OCI-LY7 (cell line): ENCODE data around the gene HCN1. TPM values are rescaled to one million over a fixed set of nuclear protein-coding genes. Genes with fewer than 3 reads are reported as not detected.

ENCODE experiments used
- BruUV-seq: library from RNA; stranded (reverse); fragments of 400-500 nt; replicated peaks from 2 replicates; lab custom pipeline; 2021; lab: Mats Ljungman, UMichigan
- CTCF ChIA-PET: fragments of 300-600 bp; sonication (Branson Sonifier 250); formaldehyde crosslinking; loops from one replicate; lab custom pipeline; 2022; ENCODE audit warnings: antibody characterized with exemption; ENCODE audit not compliant: unreplicated experiment; lab: Charles Lee
- POLR2A ChIA-PET: fragments of 300-600 bp; sonication (Branson Sonifier 250); formaldehyde crosslinking; loops from one replicate; lab custom pipeline; 2022; ENCODE audit warnings: antibody characterized with exemption; lab: Charles Lee
- DNase-seq: peaks from one replicate; pipeline ENCODE4 v3.0.0-alpha.2; 2015; ENCODE audit warnings: low spot score
- H2AFZ ChIP-seq: fragments of 200-600 bp; sonication (generic), shearing (Covaris generic); 2 replicates; pipeline ENCODE4 v1.6.1; 2014; ENCODE audit warnings: mild to moderate bottlenecking, antibody characterized with exemption, low read length, moderate library complexity
- H3K27ac ChIP-seq: fragments of 200-600 bp; sonication (generic); 2 replicates; pipeline ENCODE4 v1.5.1; 2014; ENCODE audit warnings: mixed run types, low read depth, mild to moderate bottlenecking, moderate library complexity, low read length, inconsistent platforms; ENCODE audit not compliant: poor library complexity, severe bottlenecking
- H3K36me3 ChIP-seq: fragments of 200-600 bp; sonication (generic); 2 replicates; pipeline ENCODE4 v1.6.1; 2014; ENCODE audit warnings: mild to moderate bottlenecking, antibody characterized with exemption, low read length, moderate library complexity, mixed read lengths; ENCODE audit not compliant: insufficient read depth
- H3K4me1 ChIP-seq: fragments of 200-600 bp; sonication (generic); 2 replicates; pipeline ENCODE4 v1.5.1; 2014; ENCODE audit warnings: mild to moderate bottlenecking, low read length; ENCODE audit not compliant: insufficient read depth, poor library complexity, severe bottlenecking
- H3K4me2 ChIP-seq: fragments of 200-600 bp; sonication (generic); 2 replicates; pipeline ENCODE4 v1.6.1; 2014; ENCODE audit warnings: mild to moderate bottlenecking, low read length
- H3K4me3 ChIP-seq: fragments of 200-600 bp; sonication (generic); 2 replicates; pipeline ENCODE4 v1.5.1; 2014; ENCODE audit warnings: mild to moderate bottlenecking, low read depth, low read length; ENCODE audit not compliant: poor library complexity, severe bottlenecking
- H3K79me2 ChIP-seq: fragments of 200-600 bp; sonication (generic); 2 replicates; pipeline ENCODE4 v1.6.1; 2016; ENCODE audit warnings: low read depth, mild to moderate bottlenecking, low read length, moderate library complexity, mixed read lengths; ENCODE audit not compliant: insufficient read depth
- H3K9me2 ChIP-seq: fragments of 200-600 bp; sonication (generic); 2 replicates; pipeline ENCODE4 v1.6.1; 2016; ENCODE audit warnings: mild to moderate bottlenecking, low read length, mixed read lengths; ENCODE audit not compliant: insufficient read depth
- H3K9me3 ChIP-seq: fragments of 200-600 bp; sonication (generic); 2 replicates; pipeline ENCODE4 v1.6.1; 2014; ENCODE audit warnings: mild to moderate bottlenecking, mixed run types, low read length, mixed read lengths
- H4K20me1 ChIP-seq: fragments of 200-600 bp; sonication (generic); 2 replicates; pipeline ENCODE4 v1.6.1; 2014; ENCODE audit warnings: mild to moderate bottlenecking, antibody characterized with exemption, low read length, moderate library complexity, mixed read lengths; ENCODE audit not compliant: insufficient read depth
- CTCF ChIP-seq: fragments of 200-600 bp; sonication (generic); conservative IDR thresholded peaks from 2 replicates; pipeline ENCODE4 v1.5.1; 2014; ENCODE audit warnings: mild to moderate bottlenecking, antibody characterized with exemption, low read length, moderate library complexity, mixed read lengths
- EZH2phosphoT487 ChIP-seq: fragments of 200-600 bp; sonication (generic); IDR thresholded peaks from 2 replicates; pipeline ENCODE4 v1.6.1; 2018; ENCODE audit warnings: low read depth, borderline replicate concordance, mild to moderate bottlenecking, mixed run types, antibody characterized with exemption, low read length, moderate library complexity, mixed read lengths
- intact Hi-C: fragments of 100-400 bp; cut with micrococcal nuclease; formaldehyde crosslinking; loops from one replicate; pipeline ENCODE4 v1.10.0; 2022; ENCODE audit not compliant: unreplicated experiment
- total RNA-seq, 2 experiments: library from RNA; depleted of rRNA in 1 of 2; stranded (reverse); fragments of >200 nt in 1 of 2; shearing (Covaris generic) in 1 of 2; gene quantifications; 2 replicates each; pipeline ENCODE4 v1.2.3, GENCODE V29; 2014 to 2022

The HCN1 gene
- total RNA-seq, 2 experiments from 2014 or later: not detected

GRCh38 chr5:45440466-45440865 is 255.7 kb downstream of the HCN1 start:
- no TSS peak for BruUV-seq
- POLR2A ChIA-PET: no interaction called here
- TF ChIP-seq CTCF: no peak
- TF ChIP-seq EZH2phosphoT487: no peak

GRCh38 chr5:45437752-45438151 is 258.4 kb downstream of the HCN1 start:
- CTCF ChIA-PET: no interaction called here
- BruUV-seq: no TSS peak
- POLR2A ChIA-PET: no interaction called here
- Histone ChIP-seq H3K9me3 (0 out of 2 replicates have a peak, but pooled peaks cover 3% of the 10 kb centered on the region), H3K9me2 (no peaks in the 10 kb centered on the region), H4K20me1 (no peaks in the 10 kb centered on the region), H2AFZ (no peak overlapping the region), H3K36me3 (no peaks in the 10 kb centered on the region), H3K27ac (no peak overlapping the region), H3K4me1 (no peaks in the 10 kb centered on the region), H3K79me2 (no peaks in the 10 kb centered on the region), H3K4me2 (no peak overlapping the region), H3K4me3 (no peak overlapping the region)
- no peak for DNase-seq
- TF ChIP-seq CTCF (no peak), EZH2phosphoT487 (no peak)
- intact Hi-C loops: no loop called here

More at GRCh38 chr5:45440466-45440865, 255.7 kb downstream of the HCN1 start:
- intact Hi-C loops: no loop called here
- Histone ChIP-seq H2AFZ (no peak overlapping the region), H3K4me2 (no peak overlapping the region), H3K27ac (no peak overlapping the region), H3K79me2 (no peaks in the 10 kb centered on the region), H4K20me1 (no peaks in the 10 kb centered on the region), H3K36me3 (no peaks in the 10 kb centered on the region), H3K4me3 (no peak overlapping the region), H3K9me3 (no peaks in the 10 kb centered on the region), H3K4me1 (no peaks in the 10 kb centered on the region), H3K9me2 (no peaks in the 10 kb centered on the region)
- DNase-seq: no peak
- CTCF ChIA-PET: no interaction called here

GRCh38 chr5:45417285-45417998 is 278.7 kb downstream of the HCN1 start:
- Histone ChIP-seq H4K20me1 (no peaks in the 10 kb centered on the region), H3K9me2 (no peaks in the 10 kb centered on the region), H3K27ac (no peak overlapping the region), H3K9me3 (no peaks in the 10 kb centered on the region), H2AFZ (no peak overlapping the region), H3K4me3 (no peak overlapping the region), H3K36me3 (no peaks in the 10 kb centered on the region), H3K4me2 (no peak overlapping the region), H3K79me2 (no peaks in the 10 kb centered on the region), H3K4me1 (no peaks in the 10 kb centered on the region)
- intact Hi-C loops: no loop called here
- TF ChIP-seq EZH2phosphoT487 (no peak), CTCF (no peak)
- BruUV-seq: no TSS peak
- ChIA-PET CTCF (no interaction called here), POLR2A (interaction anchor here (0.5 to 0.6 kb wide), 2 partner anchors 19 to 459 kb away, joined by 3 read pairs; no protein-coding TSS in a partner anchor)
- no peak for DNase-seq
